B cell (primary cell): ENCODE results near the gene NRIP3. TPM values are rescaled to one million over a fixed set of nuclear protein-coding genes. Genes with fewer than 3 reads are reported as not detected.

Experiments
- ATAC-seq: fragments of 200-7000 bp; cut with Tn5 transposase; one replicate; pipeline ENCODE4 v1.10.0; 2021; ENCODE audit warnings: low read depth, mild to moderate bottlenecking, moderate number of reproducible peaks, moderate library complexity
- CTCF ChIA-PET: fragments of 350-600 bp; sonication (Branson Sonifier 250); formaldehyde crosslinking; loops from one replicate; lab custom pipeline; 2021; ENCODE audit warnings: antibody characterized with exemption, inconsistent platforms; lab: Charles Lee
- POLR2A ChIA-PET: fragments of 350-600 bp; sonication (Branson Sonifier 250); formaldehyde crosslinking; loops from one replicate; lab custom pipeline; 2021; ENCODE audit warnings: antibody characterized with exemption; lab: Charles Lee
- DNase-seq: peaks from one replicate; pipeline ENCODE4 v3.0.0; 2013
- H2AFZ ChIP-seq: 2 replicates; pipeline ENCODE4 v1.6.1; 2012; ENCODE audit warnings: mild to moderate bottlenecking, low read depth, low read length; ENCODE audit not compliant: insufficient read depth, poor library complexity, severe bottlenecking
- H3K27ac ChIP-seq, 2 donors: 1 replicate in 1 of 2; 2 replicates in 1 of 2; pipeline ENCODE4 v1.5.1; 2012 to 2013; ENCODE audit warnings: low read length in 2 of 2, mild to moderate bottlenecking in 2 of 2, moderate library complexity in 1 of 2
- H3K27me3 ChIP-seq, 4 experiments: fragments of 200-600 bp in 1 of 4; sonication (generic) in 1 of 4; replicated peaks in 1 of 4; 1 replicate in 2 of 4; 2 replicates in 2 of 4; pipeline versions ENCODE4 v1.6.1 to v1.7.0; 2013 to 2016; ENCODE audit warnings: low read length in 3 of 4, mild to moderate bottlenecking in 2 of 4, mixed read lengths in 1 of 4, moderate library complexity in 1 of 4; ENCODE audit not compliant: insufficient read depth in 4 of 4, control insufficient read depth in 3 of 4; ENCODE audit errors: control extremely low read depth in 1 of 4
- H3K36me3 ChIP-seq, 2 experiments: replicated peaks in 1 of 2; 1 replicate in 1 of 2; 2 replicates in 1 of 2; pipeline versions ENCODE4 v1.6.1 to v1.7.1; 2013; ENCODE audit warnings: low read length in 1 of 2; ENCODE audit not compliant: insufficient read depth in 2 of 2, control insufficient read depth in 1 of 2; ENCODE audit errors: control extremely low read depth in 1 of 2, extremely low read depth in 1 of 2
- H3K4me1 ChIP-seq, 2 donors: fragments of 200-600 bp in 1 of 2; sonication (generic) in 1 of 2; 1 replicate in 1 of 2; 2 replicates in 1 of 2; pipeline versions ENCODE4 v1.5.1 to v1.6.1; 2013 to 2017; ENCODE audit warnings: low read length in 2 of 2; ENCODE audit not compliant: control insufficient read depth in 2 of 2, insufficient read depth in 2 of 2
- H3K4me2 ChIP-seq: replicated peaks from 2 replicates; pipeline ENCODE3; 2012; ENCODE audit warnings: mild to moderate bottlenecking, low read depth, low read length; ENCODE audit not compliant: poor library complexity, severe bottlenecking
- H3K4me3 ChIP-seq, 5 experiments: fragments of 200-600 bp in 1 of 5; sonication (generic) in 1 of 5; 1 replicate in 3 of 5; 2 replicates in 2 of 5; pipeline versions ENCODE4 v1.5.1 to v1.7.0; 2011 to 2016; ENCODE audit warnings: low read length in 4 of 5, mild to moderate bottlenecking in 4 of 5, low read depth in 2 of 5, control low read depth in 1 of 5, moderate library complexity in 1 of 5; ENCODE audit not compliant: insufficient read depth in 1 of 5; ENCODE audit errors: control extremely low read depth in 1 of 5, extremely low read depth in 1 of 5
- H3K79me2 ChIP-seq: fragments of 200-600 bp; sonication (generic); one replicate; pipeline ENCODE4 v1.6.0; 2016; ENCODE audit warnings: low read length; ENCODE audit not compliant: control insufficient read depth, insufficient read depth
- H3K9ac ChIP-seq: fragments of 200-600 bp; sonication (generic); 2 replicates; pipeline ENCODE4 v1.6.1; 2017; ENCODE audit warnings: mild to moderate bottlenecking, low read length, moderate library complexity
- H3K9me3 ChIP-seq, 3 donors: one replicate each; pipeline versions ENCODE4 v1.6.1 to v1.7.1; 2013; ENCODE audit warnings: low read length in 2 of 3; ENCODE audit not compliant: control insufficient read depth in 2 of 3, insufficient read depth in 1 of 3; ENCODE audit errors: control extremely low read depth in 1 of 3
- H4K20me1 ChIP-seq: 2 replicates; pipeline ENCODE4 v1.6.0; 2012; ENCODE audit warnings: mild to moderate bottlenecking, low read length; ENCODE audit not compliant: insufficient read depth, control insufficient read depth, poor library complexity, severe bottlenecking
- H3K27ac Mint-ChIP-seq: one replicate; pipeline ENCODE4 v1.8.0; 2021; ENCODE audit warnings: mixed read lengths
- H3K27me3 Mint-ChIP-seq: one replicate; pipeline ENCODE4 v1.8.0; 2021; ENCODE audit warnings: mixed read lengths
- H3K4me1 Mint-ChIP-seq: one replicate; pipeline ENCODE4 v1.8.0; 2021; ENCODE audit warnings: mixed read lengths
- H3K4me3 Mint-ChIP-seq: one replicate; pipeline ENCODE4 v1.8.0; 2021; ENCODE audit warnings: mixed read lengths
- H3K9me3 Mint-ChIP-seq: one replicate; pipeline ENCODE4 v1.8.0; 2022; ENCODE audit warnings: mixed read lengths; ENCODE audit not compliant: insufficient read depth
- EZH2 ChIP-seq: IDR thresholded peaks from 2 replicates; pipeline ENCODE4 v1.6.1; 2012; ENCODE audit warnings: borderline replicate concordance, low read depth, mild to moderate bottlenecking, moderate library complexity, low read length; ENCODE audit not compliant: insufficient read depth, poor library complexity, severe bottlenecking
- WGBS: methylation state at CpG from one replicate; pipeline ENCODE4 v1.1.5; 2013; ENCODE audit warnings: missing lambda C conversion rate; ENCODE audit not compliant: insufficient coverage; 5-methylcytosine and 5-hydroxymethylcytosine counted together
- intact Hi-C: fragments of 100-400 bp; cut with micrococcal nuclease; formaldehyde crosslinking; loops from one replicate; pipeline ENCODE4 v1.10.0; 2022
- polyA plus RNA-seq: library from polyadenylated mRNA; depleted of rRNA; stranded (reverse); fragments of >200 nt; gene quantifications from 2 replicates; pipeline ENCODE4 v1.2.3, GENCODE V29; 2012
- total RNA-seq, 2 donors: library from RNA; stranded (reverse); fragments of 120-200 nt in 1 of 2; gene quantifications; 1 replicate in 1 of 2; 2 replicates in 1 of 2; pipeline versions ENCODE4 v1.2.3 to v1.2.4, GENCODE V29; 2013 to 2022
- TF ChIP-seq, protein P1 (sequence below): fragments of 200-600 bp; IDR thresholded peaks from one replicate; pipeline ENCODE4 v1.8.0; 2022; ENCODE audit warnings: antibody characterized with exemption, mild to moderate bottlenecking

The NRIP3 gene
- total and polyA plus RNA-seq, 2 donors (not counting 1 experiment from before 2014, with no cell fraction given), result 0.13 to 0.59 TPM

DNA sequence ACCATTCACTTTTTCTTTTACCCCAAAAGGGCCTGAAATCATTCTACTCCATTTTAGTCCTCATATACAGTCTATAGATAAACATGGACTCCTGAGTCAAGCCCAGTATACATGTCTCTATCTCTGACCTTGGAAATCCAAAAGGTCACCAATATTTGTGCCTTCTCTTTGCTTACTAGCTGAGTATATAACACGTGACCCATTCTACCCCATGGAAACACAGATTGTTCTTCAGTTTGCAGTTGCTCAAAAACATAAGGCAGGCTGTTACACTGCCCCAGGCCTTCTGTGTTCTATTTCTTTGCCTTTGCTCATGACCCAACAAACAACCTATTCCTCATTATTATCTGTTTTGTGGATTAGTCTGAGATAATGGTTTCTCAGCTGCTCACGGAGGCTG is 5.8 kb downstream of the NRIP3 start:
- whole genome bisulfite sequencing, result 100% methylated on average over 1 of the region's 2 CpGs

DNA sequence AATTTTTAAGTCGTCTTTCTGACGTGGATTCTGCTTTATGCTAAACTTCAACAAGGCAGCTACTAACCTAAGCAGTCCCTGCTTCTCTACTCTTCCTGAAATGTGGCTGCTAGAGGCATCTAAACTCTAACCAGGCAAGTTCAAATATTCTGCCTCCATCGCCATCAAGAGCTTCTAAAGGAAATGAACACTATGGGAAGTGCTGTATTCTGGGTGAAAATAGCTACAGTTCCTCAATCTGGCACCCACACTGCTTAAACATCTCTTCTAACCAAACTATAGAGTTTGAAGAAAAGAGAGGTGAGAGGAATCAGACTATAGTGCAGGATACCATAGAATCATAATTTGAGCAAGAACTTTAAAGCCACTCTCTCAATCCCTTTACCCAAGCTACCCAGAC is 6.3 kb downstream of the NRIP3 start:
- Histone ChIP-seq H3K4me2 (no peak overlapping the region), H3K4me3 (no peak overlapping the region), H3K79me2 (no peaks in the 10 kb centered on the region), H3K9me3 (no peaks in the 10 kb centered on the region), H3K4me1 (no peaks in the 10 kb centered on the region), H4K20me1 (no peaks in the 10 kb centered on the region), H3K27ac (no peak overlapping the region), H3K36me3 (no peaks in the 10 kb centered on the region), H2AFZ (no peak overlapping the region), H3K9ac (no peak overlapping the region), H3K27me3 (peaks cover 0 to 47% (median 23%) of the 10 kb centered on the region in 4 experiments)
- WGBS, result 92% methylated on average over 2 of the region's 3 CpGs
- DNase-seq, result no peak
- CTCF ChIA-PET, result interaction anchor here (0.6 to 0.7 kb wide), 2 partner anchors 26 to 63 kb away, joined by 3 read pairs; no protein-coding TSS in a partner anchor
- POLR2A ChIA-PET, result no interaction called here
- TF ChIP-seq EZH2, result no peak
- TF ChIP-seq, protein P1, sequence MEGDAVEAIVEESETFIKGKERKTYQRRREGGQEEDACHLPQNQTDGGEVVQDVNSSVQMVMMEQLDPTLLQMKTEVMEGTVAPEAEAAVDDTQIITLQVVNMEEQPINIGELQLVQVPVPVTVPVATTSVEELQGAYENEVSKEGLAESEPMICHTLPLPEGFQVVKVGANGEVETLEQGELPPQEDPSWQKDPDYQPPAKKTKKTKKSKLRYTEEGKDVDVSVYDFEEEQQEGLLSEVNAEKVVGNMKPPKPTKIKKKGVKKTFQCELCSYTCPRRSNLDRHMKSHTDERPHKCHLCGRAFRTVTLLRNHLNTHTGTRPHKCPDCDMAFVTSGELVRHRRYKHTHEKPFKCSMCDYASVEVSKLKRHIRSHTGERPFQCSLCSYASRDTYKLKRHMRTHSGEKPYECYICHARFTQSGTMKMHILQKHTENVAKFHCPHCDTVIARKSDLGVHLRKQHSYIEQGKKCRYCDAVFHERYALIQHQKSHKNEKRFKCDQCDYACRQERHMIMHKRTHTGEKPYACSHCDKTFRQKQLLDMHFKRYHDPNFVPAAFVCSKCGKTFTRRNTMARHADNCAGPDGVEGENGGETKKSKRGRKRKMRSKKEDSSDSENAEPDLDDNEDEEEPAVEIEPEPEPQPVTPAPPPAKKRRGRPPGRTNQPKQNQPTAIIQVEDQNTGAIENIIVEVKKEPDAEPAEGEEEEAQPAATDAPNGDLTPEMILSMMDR, result no peak
- no peak for ATAC-seq
- Mint-ChIP-seq H3K4me1 (peaks cover 2% of the 10 kb centered on the region), H3K27me3 (peaks cover 40% of the 10 kb centered on the region), H3K27ac (no peak overlapping the region), H3K9me3 (no peaks in the 10 kb centered on the region), H3K4me3 (no peak overlapping the region)
- intact Hi-C loops, result no loop called here

More for the DNA sequence above, 5.8 kb downstream of the NRIP3 start:
- DNase-seq (no peak), ATAC-seq (no peak)
- H3K9me3 Mint-ChIP-seq, result no peaks in the 10 kb centered on the region
- Histone ChIP-seq H3K9ac (no peak overlapping the region), H3K27ac (no peak overlapping the region), H2AFZ (no peak overlapping the region), H3K27me3 (peaks cover under 1 to 47% (median 28%) of the 10 kb centered on the region in 4 experiments), H3K36me3 (no peaks in the 10 kb centered on the region), H3K79me2 (no peaks in the 10 kb centered on the region), H3K4me1 (peaks cover 4 to 5% of the 10 kb centered on the region in 2 donors), H4K20me1 (no peaks in the 10 kb centered on the region), H3K9me3 (no peaks in the 10 kb centered on the region), H3K4me2 (no peak overlapping the region), H3K4me3 (no peak overlapping the region)
- TF ChIP-seq, protein P1, result no peak
- no peak for TF ChIP-seq EZH2
- H3K27ac Mint-ChIP-seq, result no peak overlapping the region
- intact Hi-C loops, result no loop called here
- H3K4me1 Mint-ChIP-seq, result peaks cover 6% of the 10 kb centered on the region
- ChIA-PET CTCF (interaction anchor here (0.9 kb wide), 1 partner anchor 140 kb away, joined by 3 read pairs; no protein-coding TSS in a partner anchor), POLR2A (no interaction called here)
- H3K27me3 Mint-ChIP-seq, result peaks cover 43% of the 10 kb centered on the region
- H3K4me3 Mint-ChIP-seq, result no peak overlapping the region
